ENCODE results near the gene PRUNE2. TPM values are rescaled to one million over a fixed set of nuclear protein-coding genes. Genes with fewer than 3 reads are reported as not detected.

The PRUNE2 gene
- total RNA-seq, 1 donor from 2014 or later, result 3.3 TPM

GRCh38 chr9:76561900-76562299 is 344.0 kb downstream of the PRUNE2 start:
- TF ChIP-seq CTCF (conservative IDR thresholded peaks at IDR 0.05), result no peak
- no peaks in the 10 kb centered on the region for H3K9me3 Mint-ChIP-seq
- H3K36me3 Mint-ChIP-seq, result no peaks in the 10 kb centered on the region
- no peaks in the 10 kb centered on the region for H3K27me3 Mint-ChIP-seq
- peaks cover 15% of the 10 kb centered on the region for H3K4me1 Mint-ChIP-seq (ENCODE audit: unreplicated experiment)
- DNase-seq (ENCODE audit: extremely low spot score, unreplicated experiment), result no peak
- no peak overlapping the region for H3K4me3 Mint-ChIP-seq
- no peak overlapping the region for H3K27ac Mint-ChIP-seq

Other genes starting within 250 kb of the PRUNE2 start
- 0.33 TPM in 1 of 2 replicates, not detected in the other for gene PCA3, start 141.7 kb downstream of the PRUNE2 start, total RNA-seq (ENCODE audit: low replicate concordance)
- 0.24 TPM in 1 of 2 replicates, not detected in the other for gene FOXB2, start 113.5 kb upstream of the PRUNE2 start, total RNA-seq (ENCODE audit: low replicate concordance)

Measured in type B pancreatic cell (in vitro differentiated cells).